Stimulated activated CD4-positive, alpha-beta T cell treated with anti-CD3 and anti-CD28 coated beads, Interleukin-12 subunit alpha, Interleukin-12 subunit beta, amount 100 ng/mL, for 24 hours (primary cell): ENCODE results near the gene SIRT7.
"Not testable (repeated sequence)": the region's sequence is repeated elsewhere in the genome, so short reads cannot be mapped to it uniquely, and the experiment has no call there.

Experiments
- DNase-seq, 2 experiments: peaks; one replicate each; pipeline ENCODE4 v3.0.0-alpha.2; 2020; ENCODE audit warnings: low read depth in 2 of 2

The SIRT7 gene

GRCh38 chr17:81920612-81921536, 2.9 kb upstream of the SIRT7 start:
- DNase-seq = no peak

GRCh38 chr17:81918832-81919545, 1.0 kb upstream of the SIRT7 start:
- no peak for DNase-seq

GRCh38 chr17:81918333-81918669, 325 bp upstream of the SIRT7 start:
- DNase-seq = not testable (repeated sequence)

GRCh38 chr17:81916234-81917001, 1.6 kb downstream of the SIRT7 start:
- DNase-seq = no peak

- DNase-seq = no peak
Measured at GRCh38 chr17:81915331-81915730, 2.6 kb downstream of the SIRT7 start.

- no peak for DNase-seq
Measured at GRCh38 chr17:81914103-81914850, 3.7 kb downstream of the SIRT7 start.

GRCh38 chr17:81913394-81914102, 4.4 kb downstream of the SIRT7 start:
- DNase-seq = no peak

GRCh38 chr17:81912441-81913309, 5.3 kb downstream of the SIRT7 start:
- no peak for DNase-seq

GRCh38 chr17:81911969-81912368, 6.0 kb downstream of the SIRT7 start:
- no peak for DNase-seq

GRCh38 chr17:81911277-81911961, 6.6 kb downstream of the SIRT7 start, which contains the start of gene PCYT2:
Gene PCYT2 (minus strand): TSS chr17:81911399. CDS start chr17:81911355, 44 bp downstream.
- peak; percentile 86 to 89 for DNase-seq

- no peak for DNase-seq
Measured at GRCh38 chr17:81910840-81911276, 7.1 kb downstream of the SIRT7 start.

- DNase-seq = no peak
Measured at GRCh38 chr17:81909966-81910839, 7.8 kb downstream of the SIRT7 start.

GRCh38 chr17:81909231-81909630, 8.7 kb downstream of the SIRT7 start:
- no peak for DNase-seq

GRCh38 chr17:81908793-81909192, 9.2 kb downstream of the SIRT7 start:
- DNase-seq = no peak

- no peak for DNase-seq
Measured at GRCh38 chr17:81907219-81908145, 10.5 kb downstream of the SIRT7 start.

- no peak for DNase-seq
Measured at GRCh38 chr17:81906476-81907218, 11.3 kb downstream of the SIRT7 start.
